Stromal cell of bone marrow (primary cell): Measurements from ENCODE around the gene SOX9.
"Not testable (repeated sequence)": the region's sequence is repeated elsewhere in the genome, so short reads cannot be mapped to it uniquely, and the experiment has no call there.

Experiments
- DNase-seq: peaks from one replicate; pipeline ENCODE4 v3.0.0-alpha.2; 2012; ENCODE audit warnings: low read depth

SOX9 gene

DNA sequence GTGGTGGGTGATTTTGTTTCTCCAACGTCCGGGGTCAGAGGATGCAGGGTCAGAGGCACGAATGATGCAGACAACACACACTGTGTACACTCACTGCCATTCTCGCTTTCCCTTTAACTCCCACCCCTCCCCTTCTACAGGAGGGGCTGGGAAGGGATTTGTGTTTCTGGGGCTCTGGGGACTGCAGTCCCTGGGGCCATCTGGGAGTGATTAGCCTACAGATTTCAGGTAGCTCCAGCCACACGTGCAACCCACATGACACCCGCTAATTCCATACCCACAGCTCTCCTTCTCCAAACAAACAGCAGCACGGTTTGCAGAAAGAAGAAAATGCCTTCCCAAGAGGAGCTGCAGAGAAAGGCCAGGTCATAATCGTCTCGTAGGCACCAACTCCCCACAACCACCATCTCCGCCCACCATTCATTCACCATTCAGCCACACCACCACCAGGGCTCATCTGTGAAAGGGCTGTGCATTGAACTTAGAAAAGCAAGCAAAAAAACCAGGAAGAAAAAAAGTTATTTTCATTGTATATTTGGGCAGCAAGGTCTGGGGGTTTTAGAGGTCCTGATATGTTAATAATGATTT, 9.4 kb upstream of the SOX9 start:
- no peak for DNase-seq

DNA sequence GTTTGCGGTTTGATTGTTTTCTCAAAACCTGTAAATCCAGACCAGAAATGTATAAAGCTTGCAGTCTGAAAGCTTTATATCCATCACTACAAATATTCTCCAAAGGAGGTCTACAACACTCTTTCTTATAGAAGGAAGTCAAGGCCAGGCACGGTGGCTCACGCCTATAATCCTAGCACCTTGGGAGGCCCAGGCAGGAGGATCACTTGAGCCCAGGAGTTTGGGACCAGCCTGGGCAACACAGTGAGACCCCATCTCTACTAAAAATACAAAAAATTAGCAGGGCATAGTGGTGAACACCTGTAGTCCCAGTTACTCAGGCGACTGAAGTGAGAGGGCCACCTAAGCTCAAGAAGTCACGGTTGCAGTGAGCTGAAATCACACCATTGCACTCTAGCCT, 8.9 kb upstream of the SOX9 start:
- not testable (repeated sequence) for DNase-seq

DNA sequence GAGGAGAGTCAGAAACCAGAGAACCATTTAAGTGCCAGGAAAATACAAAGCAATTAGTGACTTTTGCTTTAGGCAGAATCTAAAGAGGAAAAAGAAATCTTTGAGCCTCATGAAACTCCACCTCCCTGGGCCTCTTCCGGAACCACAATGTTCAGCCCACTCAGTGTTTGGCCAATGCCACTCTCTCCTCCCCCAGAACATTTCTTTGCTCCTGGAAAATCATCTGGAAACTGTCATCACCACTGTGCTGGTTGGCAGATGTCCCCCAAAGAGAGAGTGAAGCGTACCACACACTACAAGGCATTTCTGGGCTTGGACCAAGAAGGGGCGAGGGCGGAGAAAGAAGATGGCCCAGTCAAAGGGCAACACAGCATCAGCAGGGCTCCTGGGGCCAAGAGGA, 7.1 kb upstream of the SOX9 start:
- DNase-seq, result no peak

DNA sequence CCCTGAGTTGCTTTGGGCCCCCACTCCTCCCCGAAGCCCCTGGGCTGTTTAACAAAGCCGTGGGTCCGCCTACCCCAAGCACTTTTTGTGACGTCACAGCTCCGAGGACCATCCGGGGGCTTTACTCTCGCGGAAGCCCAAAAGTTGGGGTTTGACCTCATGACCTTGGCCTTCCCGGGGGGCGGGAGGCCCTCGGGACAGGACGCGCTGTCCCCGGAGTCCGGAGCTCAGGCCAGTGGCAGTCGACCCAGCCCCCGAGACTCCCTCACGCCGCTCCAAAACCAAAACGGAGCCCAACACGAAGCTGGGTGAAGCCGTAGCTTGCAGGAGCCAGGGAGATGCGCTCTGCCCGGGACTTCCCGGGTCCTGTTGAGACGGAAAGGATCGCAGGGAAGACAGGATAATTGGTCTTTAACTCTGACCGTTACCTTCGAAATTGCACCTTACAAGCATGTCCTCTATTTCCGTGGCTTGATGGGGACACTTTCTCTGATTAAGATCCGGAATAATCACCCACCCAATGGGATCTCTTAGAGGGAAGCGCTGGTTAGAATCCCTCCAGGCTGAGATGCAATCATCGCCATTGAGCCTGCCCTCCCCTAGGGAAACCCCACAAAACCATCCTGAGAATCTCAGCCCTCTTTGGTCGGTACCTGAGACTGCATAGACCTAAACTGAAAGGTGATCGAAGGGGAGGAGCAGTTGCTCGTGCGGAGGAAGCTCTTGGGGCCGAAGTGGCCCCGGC, 4.9 kb upstream of the SOX9 start:
- no peak for DNase-seq

DNA sequence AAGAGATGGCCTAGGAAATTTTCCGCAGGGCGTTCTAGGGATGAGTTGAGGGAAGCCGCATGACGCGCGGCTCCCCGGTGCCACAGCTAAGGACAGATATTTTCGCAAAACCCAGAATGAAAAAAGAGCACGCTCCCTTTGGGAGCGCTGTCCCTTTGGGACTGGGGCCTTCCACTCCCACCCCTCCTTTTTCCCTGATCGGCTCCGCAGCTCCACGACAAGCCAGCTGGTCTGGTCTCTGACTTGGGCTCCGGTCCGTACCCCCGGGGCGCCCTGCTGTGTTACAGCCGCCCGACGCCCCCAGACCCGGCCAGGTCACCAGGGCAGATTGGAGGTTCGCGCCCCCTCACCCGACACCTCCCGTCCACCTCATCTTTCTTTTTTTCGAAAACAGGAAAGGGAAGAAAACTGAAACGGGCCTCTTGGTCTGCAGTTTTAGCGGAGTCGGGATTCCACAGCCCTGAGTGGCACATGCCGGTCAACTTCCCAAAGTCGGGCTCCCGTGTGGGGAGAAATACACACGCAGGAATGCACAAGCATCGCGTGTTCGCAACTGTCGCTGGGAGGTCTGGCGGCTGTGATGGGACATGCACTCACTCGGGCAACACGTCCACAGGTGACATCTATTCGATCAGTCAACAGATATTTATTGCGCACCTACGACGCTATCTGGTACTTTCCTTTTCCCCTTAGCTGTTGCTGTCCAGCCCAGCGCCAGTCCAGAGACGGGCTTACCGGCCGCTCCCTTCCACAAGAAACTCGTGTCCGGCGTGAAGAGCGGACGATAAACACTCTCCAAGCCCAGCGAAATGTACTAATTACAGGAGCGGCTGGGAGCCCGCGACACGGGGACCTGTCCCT, 3.9 kb upstream of the SOX9 start:
- DNase-seq, result no peak

DNA sequence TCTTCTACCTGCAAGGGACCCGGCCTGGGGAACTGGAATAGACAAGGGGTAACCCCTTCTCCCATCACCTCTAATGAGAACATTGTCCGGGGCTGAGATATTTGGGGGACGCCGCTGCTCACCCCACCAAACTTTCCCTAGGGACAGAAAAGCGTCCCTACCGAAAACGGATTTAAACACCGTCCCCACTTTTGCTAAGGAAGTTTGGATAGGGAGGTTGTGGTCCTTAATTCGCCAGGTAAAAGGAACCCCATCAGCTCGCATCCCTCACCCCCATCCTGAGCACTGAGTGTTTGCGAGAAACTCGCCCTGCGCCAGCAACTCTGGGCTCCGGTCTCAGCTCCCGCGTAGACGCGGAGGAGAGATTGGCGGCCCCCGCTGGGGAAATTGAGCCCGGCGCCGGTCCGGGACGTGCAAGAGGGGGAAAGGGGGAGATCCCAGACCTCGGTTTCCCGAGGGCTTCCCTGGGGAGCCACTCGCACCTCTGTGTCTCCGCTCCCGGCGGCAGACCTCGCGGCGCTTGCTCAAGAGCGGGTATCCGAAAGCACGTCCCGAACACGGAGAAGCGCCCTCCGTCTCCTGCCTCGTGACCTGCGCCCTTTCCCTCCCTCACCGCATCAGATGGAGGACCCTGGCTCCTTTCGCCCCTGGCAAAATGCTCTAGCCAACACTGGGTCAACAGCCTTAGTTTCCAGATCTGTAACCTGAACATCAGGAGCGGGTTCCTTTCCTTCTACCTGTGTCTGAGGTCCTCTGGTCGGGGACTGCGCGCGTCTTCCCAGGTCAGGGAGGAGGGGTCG, 3.1 kb upstream of the SOX9 start:
- DNase-seq, result no peak

DNA sequence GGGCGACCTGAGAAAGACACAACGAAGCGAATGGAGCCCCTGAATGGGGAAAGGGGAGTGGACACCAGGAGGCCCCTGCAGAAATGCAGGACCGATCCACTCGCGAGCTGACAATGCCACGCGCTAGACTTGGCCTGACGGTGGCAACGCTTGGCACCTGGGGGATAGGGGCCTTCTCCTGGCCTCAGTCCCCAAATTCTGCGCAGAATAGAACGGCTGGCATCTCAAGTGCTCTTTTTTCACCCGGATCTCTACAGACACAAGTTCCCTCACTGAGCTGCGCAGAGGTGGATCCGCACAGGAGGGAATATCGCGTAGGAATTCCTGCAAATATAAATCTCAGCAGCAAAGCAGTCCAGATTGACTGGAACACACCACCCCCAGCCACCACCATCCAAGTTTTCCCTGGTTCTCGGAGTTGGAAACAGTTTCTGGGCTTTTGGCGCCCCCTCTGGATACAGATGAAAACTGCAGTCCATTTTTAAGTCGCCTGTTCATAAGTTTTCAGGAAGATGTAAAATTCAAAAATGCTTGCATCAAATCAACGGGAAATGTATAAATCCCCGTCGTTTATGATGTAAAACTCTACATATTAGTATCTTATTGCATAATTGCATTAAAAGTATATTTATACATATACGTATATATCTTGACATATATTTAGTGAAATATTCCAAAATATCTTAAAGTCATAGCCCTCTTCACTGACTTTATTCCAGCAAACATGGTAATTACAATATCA, 2.3 kb upstream of the SOX9 start:
- no peak for DNase-seq

DNA sequence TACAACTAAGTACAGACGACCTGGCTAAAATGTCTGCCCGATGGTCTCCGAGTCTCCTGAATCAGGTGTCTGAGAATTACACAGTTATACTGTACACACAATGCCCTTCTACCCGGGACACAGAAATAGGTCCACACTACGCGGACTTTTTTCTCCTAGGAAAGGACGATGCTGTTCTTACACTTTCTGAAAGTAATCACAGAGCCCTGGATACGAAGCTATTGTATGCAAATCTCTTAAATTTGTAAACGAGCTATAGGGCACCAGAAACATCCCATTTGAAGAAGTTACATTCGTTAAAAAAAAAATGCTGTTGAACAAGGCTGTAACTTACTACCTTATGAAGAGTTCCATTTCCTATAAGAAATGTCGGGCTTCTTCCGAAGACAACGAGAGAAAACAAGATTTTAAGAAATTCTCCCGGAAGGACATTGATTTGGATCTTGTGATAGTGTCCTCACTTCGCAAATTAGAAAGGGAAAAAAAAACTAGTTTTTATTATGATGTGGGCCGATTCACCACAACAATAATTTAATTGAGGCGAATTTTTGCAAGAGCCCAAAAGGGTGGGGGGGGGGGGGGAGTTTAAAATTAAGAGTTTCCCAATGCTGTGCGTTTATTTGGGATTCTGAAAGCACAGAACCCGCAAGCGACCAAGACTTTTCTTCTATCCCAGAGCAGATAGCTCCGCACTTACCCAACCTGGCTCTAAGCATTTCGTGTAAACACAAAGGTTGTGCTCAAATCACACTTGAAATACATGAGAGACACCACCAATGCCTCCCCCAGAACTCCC, 1.5 kb upstream of the SOX9 start:
- DNase-seq, result no peak

DNA sequence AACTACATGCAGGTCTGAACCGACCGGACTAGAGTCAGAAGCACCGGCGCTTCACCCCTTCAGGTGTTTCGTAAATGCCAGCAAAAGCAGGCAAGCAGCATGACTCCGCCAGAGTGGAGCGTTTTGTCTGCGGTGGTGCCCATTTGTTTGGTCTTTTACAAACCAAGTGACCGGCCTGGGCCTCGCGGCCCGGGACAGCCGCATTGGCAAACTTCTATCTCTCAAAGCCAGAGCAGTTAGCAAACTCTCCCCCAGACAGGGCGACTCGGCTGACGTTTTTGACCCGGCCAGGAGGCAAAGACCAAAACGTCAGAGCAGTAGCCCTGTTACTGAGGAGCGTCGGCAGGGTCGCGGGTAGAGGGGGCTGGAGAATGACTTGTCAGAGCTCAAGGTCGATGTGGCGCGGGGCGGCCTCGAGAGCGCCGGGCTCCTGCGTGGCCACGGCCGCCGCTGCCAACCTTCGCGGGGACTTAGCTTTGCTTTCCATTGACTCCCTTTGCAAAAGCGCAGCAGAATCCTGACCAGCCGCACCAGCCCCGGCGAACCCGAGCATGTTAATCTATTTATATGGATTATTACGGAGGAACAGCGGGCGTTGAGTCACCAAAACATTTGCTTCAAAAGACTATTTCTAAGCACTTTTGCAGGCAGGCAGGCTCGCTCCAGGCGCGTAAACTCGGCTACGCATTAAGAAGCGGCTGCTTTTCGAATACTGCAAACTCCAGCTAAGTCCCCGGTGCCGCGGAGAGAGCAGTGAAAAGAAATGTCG, 763 bp upstream of the SOX9 start:
- DNase-seq, result no peak

DNA sequence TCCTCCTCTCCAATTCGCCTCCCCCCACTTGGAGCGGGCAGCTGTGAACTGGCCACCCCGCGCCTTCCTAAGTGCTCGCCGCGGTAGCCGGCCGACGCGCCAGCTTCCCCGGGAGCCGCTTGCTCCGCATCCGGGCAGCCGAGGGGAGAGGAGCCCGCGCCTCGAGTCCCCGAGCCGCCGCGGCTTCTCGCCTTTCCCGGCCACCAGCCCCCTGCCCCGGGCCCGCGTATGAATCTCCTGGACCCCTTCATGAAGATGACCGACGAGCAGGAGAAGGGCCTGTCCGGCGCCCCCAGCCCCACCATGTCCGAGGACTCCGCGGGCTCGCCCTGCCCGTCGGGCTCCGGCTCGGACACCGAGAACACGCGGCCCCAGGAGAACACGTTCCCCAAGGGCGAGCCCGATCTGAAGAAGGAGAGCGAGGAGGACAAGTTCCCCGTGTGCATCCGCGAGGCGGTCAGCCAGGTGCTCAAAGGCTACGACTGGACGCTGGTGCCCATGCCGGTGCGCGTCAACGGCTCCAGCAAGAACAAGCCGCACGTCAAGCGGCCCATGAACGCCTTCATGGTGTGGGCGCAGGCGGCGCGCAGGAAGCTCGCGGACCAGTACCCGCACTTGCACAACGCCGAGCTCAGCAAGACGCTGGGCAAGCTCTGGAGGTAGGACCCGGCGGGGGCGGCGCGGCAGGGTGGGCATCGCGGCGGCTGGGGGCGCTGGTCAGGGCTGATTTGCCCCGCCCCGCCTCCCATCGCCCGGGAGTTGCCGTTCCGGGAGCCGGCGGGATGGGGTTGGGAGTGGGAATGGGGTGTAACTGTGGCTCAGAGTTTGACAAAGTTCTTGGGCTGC, 567 bp downstream of the SOX9 start:
- DNase-seq, result no peak

DNA sequence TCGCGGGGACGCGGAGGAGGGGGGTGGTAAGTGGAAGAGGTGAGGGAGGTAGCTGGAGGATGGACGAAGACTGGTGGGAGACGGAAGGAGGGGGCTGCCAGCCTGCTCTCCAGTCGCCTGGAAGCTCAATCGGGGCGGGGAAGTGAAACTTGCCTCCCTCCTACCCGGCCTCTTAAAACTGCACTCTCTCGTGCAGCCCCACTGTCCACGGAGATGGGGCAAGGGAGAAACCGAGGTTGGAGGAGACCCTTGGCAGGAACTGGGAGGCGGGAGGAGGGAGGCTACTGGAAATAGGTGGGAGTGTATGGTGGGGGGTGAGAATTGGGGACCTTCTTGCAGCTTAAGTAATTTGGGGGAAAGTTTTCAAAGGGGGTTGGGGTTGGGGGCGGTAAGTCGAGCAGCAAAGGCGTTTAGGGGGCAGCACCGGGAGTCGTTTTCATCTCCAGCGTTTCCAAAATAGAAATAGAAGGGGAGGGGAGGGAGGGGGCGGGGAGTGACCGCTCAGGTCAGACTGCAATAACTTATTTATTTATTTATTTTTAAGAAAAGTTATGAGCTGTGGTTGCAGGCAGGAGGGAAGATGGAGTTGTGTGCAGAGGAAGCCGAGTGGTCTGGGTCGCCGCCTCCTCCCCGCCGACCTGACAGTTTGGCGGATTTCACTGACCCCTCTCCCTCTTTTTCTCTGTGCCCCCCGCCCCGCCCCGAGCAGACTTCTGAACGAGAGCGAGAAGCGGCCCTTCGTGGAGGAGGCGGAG, 1.4 kb downstream of the SOX9 start:
- no peak for DNase-seq

DNA sequence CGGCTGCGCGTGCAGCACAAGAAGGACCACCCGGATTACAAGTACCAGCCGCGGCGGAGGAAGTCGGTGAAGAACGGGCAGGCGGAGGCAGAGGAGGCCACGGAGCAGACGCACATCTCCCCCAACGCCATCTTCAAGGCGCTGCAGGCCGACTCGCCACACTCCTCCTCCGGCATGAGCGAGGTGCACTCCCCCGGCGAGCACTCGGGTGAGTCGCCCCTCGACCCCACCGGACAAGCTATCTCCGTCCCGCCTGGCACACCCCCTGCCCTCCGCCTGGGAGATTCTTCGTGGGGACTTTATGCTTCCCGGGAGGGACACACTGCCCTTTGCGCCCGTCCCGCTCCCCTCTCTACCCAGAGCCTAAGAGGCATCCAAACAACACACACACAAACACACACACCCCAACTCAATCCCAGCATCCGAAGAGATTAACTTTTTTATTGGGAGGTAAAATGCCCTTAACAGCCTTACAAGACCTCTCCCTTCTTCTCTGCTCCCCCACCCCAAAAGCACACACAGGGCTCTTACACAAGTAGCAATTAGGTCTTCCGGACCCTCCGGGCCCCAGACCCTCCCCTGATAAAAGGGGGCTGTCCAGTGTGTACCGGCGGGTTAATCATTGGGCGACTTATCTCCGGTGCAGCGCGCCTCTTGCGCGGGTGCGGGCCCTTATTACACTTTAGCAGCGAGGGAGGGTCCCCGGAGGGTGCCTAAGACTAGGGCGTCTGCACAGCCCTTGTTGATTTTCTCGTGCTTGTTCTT, 2.1 kb downstream of the SOX9 start:
- no peak for DNase-seq

DNA sequence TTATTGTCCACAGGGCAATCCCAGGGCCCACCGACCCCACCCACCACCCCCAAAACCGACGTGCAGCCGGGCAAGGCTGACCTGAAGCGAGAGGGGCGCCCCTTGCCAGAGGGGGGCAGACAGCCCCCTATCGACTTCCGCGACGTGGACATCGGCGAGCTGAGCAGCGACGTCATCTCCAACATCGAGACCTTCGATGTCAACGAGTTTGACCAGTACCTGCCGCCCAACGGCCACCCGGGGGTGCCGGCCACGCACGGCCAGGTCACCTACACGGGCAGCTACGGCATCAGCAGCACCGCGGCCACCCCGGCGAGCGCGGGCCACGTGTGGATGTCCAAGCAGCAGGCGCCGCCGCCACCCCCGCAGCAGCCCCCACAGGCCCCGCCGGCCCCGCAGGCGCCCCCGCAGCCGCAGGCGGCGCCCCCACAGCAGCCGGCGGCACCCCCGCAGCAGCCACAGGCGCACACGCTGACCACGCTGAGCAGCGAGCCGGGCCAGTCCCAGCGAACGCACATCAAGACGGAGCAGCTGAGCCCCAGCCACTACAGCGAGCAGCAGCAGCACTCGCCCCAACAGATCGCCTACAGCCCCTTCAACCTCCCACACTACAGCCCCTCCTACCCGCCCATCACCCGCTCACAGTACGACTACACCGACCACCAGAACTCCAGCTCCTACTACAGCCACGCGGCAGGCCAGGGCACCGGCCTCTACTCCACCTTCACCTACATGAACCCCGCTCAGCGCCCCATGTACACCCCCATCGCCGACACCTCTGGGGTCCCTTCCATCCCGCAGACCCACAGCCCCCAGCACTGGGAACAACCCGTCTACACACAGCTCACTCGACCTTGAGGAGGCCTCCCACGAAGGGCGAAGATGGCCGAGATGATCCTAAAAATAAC, 3.0 kb downstream of the SOX9 start:
- DNase-seq, result no peak

DNA sequence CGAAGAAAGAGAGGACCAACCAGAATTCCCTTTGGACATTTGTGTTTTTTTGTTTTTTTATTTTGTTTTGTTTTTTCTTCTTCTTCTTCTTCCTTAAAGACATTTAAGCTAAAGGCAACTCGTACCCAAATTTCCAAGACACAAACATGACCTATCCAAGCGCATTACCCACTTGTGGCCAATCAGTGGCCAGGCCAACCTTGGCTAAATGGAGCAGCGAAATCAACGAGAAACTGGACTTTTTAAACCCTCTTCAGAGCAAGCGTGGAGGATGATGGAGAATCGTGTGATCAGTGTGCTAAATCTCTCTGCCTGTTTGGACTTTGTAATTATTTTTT, 3.6 kb downstream of the SOX9 start:
- no peak for DNase-seq

DNA sequence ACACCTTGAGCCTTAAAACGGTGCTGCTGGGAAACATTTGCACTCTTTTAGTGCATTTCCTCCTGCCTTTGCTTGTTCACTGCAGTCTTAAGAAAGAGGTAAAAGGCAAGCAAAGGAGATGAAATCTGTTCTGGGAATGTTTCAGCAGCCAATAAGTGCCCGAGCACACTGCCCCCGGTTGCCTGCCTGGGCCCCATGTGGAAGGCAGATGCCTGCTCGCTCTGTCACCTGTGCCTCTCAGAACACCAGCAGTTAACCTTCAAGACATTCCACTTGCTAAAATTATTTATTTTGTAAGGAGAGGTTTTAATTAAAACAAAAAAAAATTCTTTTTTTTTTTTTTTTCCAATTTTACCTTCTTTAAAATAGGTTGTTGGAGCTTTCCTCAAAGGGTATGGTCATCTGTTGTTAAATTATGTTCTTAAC, 4.4 kb downstream of the SOX9 start:
- no peak for DNase-seq

DNA sequence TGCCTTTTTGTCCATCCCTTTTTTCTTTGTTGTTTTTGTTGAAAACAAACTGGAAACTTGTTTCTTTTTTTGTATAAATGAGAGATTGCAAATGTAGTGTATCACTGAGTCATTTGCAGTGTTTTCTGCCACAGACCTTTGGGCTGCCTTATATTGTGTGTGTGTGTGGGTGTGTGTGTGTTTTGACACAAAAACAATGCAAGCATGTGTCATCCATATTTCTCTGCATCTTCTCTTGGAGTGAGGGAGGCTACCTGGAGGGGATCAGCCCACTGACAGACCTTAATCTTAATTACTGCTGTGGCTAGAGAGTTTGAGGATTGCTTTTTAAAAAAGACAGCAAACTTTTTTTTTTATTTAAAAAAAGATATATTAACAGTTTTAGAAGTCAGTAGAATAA, 4.9 kb downstream of the SOX9 start:
- no peak for DNase-seq
